C4-2B (cell line): Measurements from ENCODE around the gene LAPTM5.

Experiments
- ZFX ChIP-seq: fragments of 450-650 bp; IDR thresholded peaks from 2 replicates; pipeline ENCODE4 v1.6.1; 2017
- TF ChIP-seq, protein P1 (sequence below): fragments of 450-650 bp; conservative IDR thresholded peaks from 2 replicates; pipeline ENCODE4 v1.5.1; 2017; ENCODE audit warnings: mild to moderate bottlenecking

DNA sequence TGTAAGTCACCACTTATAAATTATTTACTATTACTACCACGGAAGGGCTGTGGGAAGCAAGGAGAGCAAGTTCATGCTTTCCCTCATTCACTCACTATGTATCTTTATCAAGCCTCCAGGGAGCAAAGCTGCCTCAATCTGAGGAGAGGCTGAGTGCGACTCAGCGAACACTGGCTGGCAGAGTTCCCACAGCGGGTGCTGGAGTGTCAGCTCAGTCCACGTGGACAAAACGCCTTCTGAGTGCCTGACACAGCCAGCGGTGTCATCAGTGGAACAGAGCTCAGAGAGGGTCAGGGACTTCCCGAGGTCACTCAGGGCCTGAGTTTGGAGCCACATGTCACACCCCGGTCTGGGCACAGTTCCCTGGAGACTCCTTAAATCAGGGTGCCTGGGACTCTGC lies 51.0 kb downstream of the LAPTM5 start:
- TF ChIP-seq, protein P1, sequence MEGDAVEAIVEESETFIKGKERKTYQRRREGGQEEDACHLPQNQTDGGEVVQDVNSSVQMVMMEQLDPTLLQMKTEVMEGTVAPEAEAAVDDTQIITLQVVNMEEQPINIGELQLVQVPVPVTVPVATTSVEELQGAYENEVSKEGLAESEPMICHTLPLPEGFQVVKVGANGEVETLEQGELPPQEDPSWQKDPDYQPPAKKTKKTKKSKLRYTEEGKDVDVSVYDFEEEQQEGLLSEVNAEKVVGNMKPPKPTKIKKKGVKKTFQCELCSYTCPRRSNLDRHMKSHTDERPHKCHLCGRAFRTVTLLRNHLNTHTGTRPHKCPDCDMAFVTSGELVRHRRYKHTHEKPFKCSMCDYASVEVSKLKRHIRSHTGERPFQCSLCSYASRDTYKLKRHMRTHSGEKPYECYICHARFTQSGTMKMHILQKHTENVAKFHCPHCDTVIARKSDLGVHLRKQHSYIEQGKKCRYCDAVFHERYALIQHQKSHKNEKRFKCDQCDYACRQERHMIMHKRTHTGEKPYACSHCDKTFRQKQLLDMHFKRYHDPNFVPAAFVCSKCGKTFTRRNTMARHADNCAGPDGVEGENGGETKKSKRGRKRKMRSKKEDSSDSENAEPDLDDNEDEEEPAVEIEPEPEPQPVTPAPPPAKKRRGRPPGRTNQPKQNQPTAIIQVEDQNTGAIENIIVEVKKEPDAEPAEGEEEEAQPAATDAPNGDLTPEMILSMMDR: no peak
- no peak for TF ChIP-seq ZFX
